Measurements from ENCODE around the gene PCDH8.
"Not testable (repeated sequence)": the region's sequence is repeated elsewhere in the genome, so short reads cannot be mapped to it uniquely, and the experiment has no call there.

The PCDH8 gene

GRCh38 chr13:52849291-52850071, 1.0 kb upstream of the PCDH8 start:
- no peak for DNase-seq

- no peak for DNase-seq
These were observed 583 bp downstream of the PCDH8 start for GRCh38 chr13:52847682-52848432.

GRCh38 chr13:52847322-52847681, 1.1 kb downstream of the PCDH8 start:
- no peak for DNase-seq

- no peak for DNase-seq
These were observed 1.7 kb downstream of the PCDH8 start for GRCh38 chr13:52846567-52847321.

- DNase-seq: no peak
These were observed 2.5 kb downstream of the PCDH8 start for GRCh38 chr13:52845766-52846566.

GRCh38 chr13:52845334-52845761, 3.1 kb downstream of the PCDH8 start:
- DNase-seq: no peak

- DNase-seq: no peak
These were observed 3.6 kb downstream of the PCDH8 start for GRCh38 chr13:52844836-52845235.

- no peak for DNase-seq
These were observed 6.0 kb downstream of the PCDH8 start for GRCh38 chr13:52842441-52842840.

GRCh38 chr13:52840066-52840465, 8.4 kb downstream of the PCDH8 start:
- no peak for DNase-seq

- no peak for DNase-seq
These were observed 9.9 kb downstream of the PCDH8 start for GRCh38 chr13:52838433-52839107.

GRCh38 chr13:52837850-52838249, 10.6 kb downstream of the PCDH8 start:
- DNase-seq: no peak

- no peak for DNase-seq
These were observed 13.2 kb downstream of the PCDH8 start for GRCh38 chr13:52835071-52835839.

GRCh38 chr13:52833296-52833875, 15.1 kb downstream of the PCDH8 start:
- no peak for DNase-seq

- no peak for DNase-seq
These were observed 16.1 kb downstream of the PCDH8 start for GRCh38 chr13:52832313-52832712.

- DNase-seq: no peak
These were observed 17.5 kb downstream of the PCDH8 start for GRCh38 chr13:52830946-52831345.

- no peak for DNase-seq
These were observed 20.6 kb downstream of the PCDH8 start for GRCh38 chr13:52827839-52828238.

GRCh38 chr13:52817886-52818285, 30.6 kb downstream of the PCDH8 start:
- not testable (repeated sequence) for DNase-seq

- DNase-seq: no peak
These were observed 33.1 kb downstream of the PCDH8 start for GRCh38 chr13:52815330-52815729.

- no peak for DNase-seq
These were observed 35.5 kb downstream of the PCDH8 start for GRCh38 chr13:52812941-52813340.

- no peak for DNase-seq
These were observed 36.6 kb downstream of the PCDH8 start for GRCh38 chr13:52811841-52812240.

- DNase-seq: no peak
These were observed 37.9 kb downstream of the PCDH8 start for GRCh38 chr13:52810526-52810925.

Data from activated T-cell treated with anti-CD3 and anti-CD28 coated beads for 4 hours (primary cell).